Smooth muscle cell (in vitro differentiated cells): ENCODE data around the gene CAPZB. TPM values are rescaled to one million over a fixed set of nuclear protein-coding genes. Genes with fewer than 3 reads are reported as not detected.
A peak's percentile ranks its signal among the peaks of the same experiment; 100 is the strongest.

Experiments used
- DNase-seq: peaks from one replicate; lab custom pipeline; 2025; ENCODE audit not compliant: unreplicated experiment; lab: John Stamatoyannopoulos, UW
- H2AFZ ChIP-seq: fragments of 200-600 bp; sonication (generic); 2 replicates; pipeline ENCODE4 v1.6.0; 2016; ENCODE audit warnings: antibody characterized with exemption, low read depth, mild to moderate bottlenecking
- H3F3A ChIP-seq: fragments of 200-600 bp; sonication (generic); 2 replicates; pipeline ENCODE4 v1.6.0; 2017; ENCODE audit warnings: antibody characterized with exemption, low read depth
- H3K27ac ChIP-seq: fragments of 200-600 bp; sonication (generic); 2 replicates; pipeline ENCODE4 v1.5.1; 2016; ENCODE audit warnings: low read depth, mild to moderate bottlenecking
- H3K27me3 ChIP-seq: fragments of 200-600 bp; sonication (generic); 2 replicates; pipeline ENCODE4 v1.6.1; 2016; ENCODE audit warnings: low read depth, mild to moderate bottlenecking
- H3K36me3 ChIP-seq: fragments of 200-600 bp; sonication (generic); 2 replicates; pipeline ENCODE4 v1.5.1; 2016; ENCODE audit warnings: low read depth
- H3K4me1 ChIP-seq: fragments of 200-600 bp; sonication (generic); 2 replicates; pipeline ENCODE4 v1.5.1; 2016; ENCODE audit warnings: low read depth
- H3K4me2 ChIP-seq: fragments of 200-600 bp; sonication (generic); 2 replicates; pipeline ENCODE4 v1.6.0; 2016; ENCODE audit warnings: mild to moderate bottlenecking
- H3K4me3 ChIP-seq: fragments of 200-600 bp; sonication (generic); 2 replicates; pipeline ENCODE4 v1.5.1; 2016; ENCODE audit warnings: mild to moderate bottlenecking
- H3K79me2 ChIP-seq: fragments of 200-600 bp; sonication (generic); 2 replicates; pipeline ENCODE4 v1.6.0; 2016; ENCODE audit warnings: low read depth, mild to moderate bottlenecking
- H3K9ac ChIP-seq: fragments of 200-600 bp; sonication (generic); 2 replicates; pipeline ENCODE4 v1.6.0; 2016; ENCODE audit warnings: low read depth
- H3K9me3 ChIP-seq: fragments of 200-600 bp; sonication (generic); replicated peaks from 2 replicates; pipeline ENCODE4 v1.5.1; 2016; ENCODE audit warnings: low read depth
- H4K20me1 ChIP-seq: fragments of 200-600 bp; sonication (generic); 2 replicates; pipeline ENCODE4 v1.6.0; 2016; ENCODE audit warnings: low read depth
- WGBS: methylation state at CpG from one replicate; pipeline ENCODE4 v1.1.7; 2016; ENCODE audit warnings: low lambda C conversion rate; 5-methylcytosine and 5-hydroxymethylcytosine counted together
- polyA plus RNA-seq: library from polyadenylated mRNA; unstranded; fragments of >200 nt; fragmentation: Nextera tagmentation; extraction: Ambion mirVana; gene quantifications from 2 replicates; pipeline ENCODE4 v1.2.1, GENCODE V29; 2016
- total RNA-seq: library from RNA; depleted of rRNA; stranded (reverse); fragments of >200 nt; gene quantifications from 2 replicates; pipeline ENCODE4 v1.2.3, GENCODE V29; 2014
- TF ChIP-seq, protein P1 (sequence below): fragments of 200-600 bp; sonication (generic); IDR thresholded peaks from 2 replicates; pipeline ENCODE4 v1.5.1; 2017; ENCODE audit warnings: borderline replicate concordance, mild to moderate bottlenecking, antibody characterized with exemption; ENCODE audit not compliant: insufficient read depth, poor library complexity, severe bottlenecking

Gene CAPZB
- total and polyA plus RNA-seq, 2 experiments from 2014 or later, result 205 to 405 TPM

DNA sequence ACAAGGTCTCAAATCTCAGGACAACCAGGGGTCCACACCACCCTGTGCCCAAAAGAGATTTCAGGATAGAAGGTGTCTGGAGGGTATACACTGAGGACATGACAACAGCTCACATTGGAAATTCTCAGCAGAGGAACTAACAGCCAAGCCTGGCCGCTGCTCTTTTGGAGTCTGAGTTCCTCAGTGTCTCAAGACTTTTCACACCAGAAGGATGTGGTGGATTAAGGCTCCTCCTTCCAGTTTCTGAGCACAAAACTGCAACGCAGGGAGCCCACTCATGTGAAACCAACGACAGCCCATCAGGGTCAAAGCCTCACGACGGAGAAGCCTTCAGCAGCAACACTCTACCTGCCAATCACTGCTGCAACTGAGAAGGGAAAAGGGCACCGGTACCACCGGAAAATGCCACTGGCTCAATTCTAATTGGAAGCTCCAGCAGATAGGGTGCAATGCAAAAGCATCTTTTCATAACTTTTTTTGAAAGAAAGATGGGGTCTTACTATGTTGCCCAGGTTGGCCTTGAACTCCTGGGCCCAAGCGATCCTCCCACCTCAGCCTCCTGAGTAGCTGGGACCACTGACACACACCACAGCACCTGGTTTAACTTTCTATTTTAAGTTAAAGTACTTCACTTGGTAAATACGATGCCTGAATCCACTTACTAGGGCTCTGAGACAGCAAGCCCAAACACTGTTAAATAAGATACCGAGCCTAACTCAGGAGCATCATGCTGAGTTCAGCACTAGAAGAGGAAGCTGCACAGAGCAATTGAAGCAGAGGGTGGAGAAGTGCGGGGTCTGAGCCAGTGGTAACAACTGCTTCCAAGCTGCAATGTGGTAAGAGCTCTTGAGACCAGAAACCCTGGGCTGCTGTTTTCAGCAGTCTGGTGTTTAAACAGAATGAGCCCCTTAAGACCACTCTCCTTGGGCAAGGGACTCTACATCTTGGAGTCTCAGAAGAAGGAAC lies 7.8 kb downstream of the CAPZB start:
- TF ChIP-seq, protein P1, sequence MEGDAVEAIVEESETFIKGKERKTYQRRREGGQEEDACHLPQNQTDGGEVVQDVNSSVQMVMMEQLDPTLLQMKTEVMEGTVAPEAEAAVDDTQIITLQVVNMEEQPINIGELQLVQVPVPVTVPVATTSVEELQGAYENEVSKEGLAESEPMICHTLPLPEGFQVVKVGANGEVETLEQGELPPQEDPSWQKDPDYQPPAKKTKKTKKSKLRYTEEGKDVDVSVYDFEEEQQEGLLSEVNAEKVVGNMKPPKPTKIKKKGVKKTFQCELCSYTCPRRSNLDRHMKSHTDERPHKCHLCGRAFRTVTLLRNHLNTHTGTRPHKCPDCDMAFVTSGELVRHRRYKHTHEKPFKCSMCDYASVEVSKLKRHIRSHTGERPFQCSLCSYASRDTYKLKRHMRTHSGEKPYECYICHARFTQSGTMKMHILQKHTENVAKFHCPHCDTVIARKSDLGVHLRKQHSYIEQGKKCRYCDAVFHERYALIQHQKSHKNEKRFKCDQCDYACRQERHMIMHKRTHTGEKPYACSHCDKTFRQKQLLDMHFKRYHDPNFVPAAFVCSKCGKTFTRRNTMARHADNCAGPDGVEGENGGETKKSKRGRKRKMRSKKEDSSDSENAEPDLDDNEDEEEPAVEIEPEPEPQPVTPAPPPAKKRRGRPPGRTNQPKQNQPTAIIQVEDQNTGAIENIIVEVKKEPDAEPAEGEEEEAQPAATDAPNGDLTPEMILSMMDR, result no peak
- DNase-seq, result no peak
- H3F3A ChIP-seq, result peaks cover 3% of the 10 kb centered on the region
- no peaks in the 10 kb centered on the region for H3K36me3 ChIP-seq
- H3K4me1 ChIP-seq, result no peaks in the 10 kb centered on the region
- H2AFZ ChIP-seq, result no peak overlapping the region
- H3K9me3 ChIP-seq, result no peaks in the 10 kb centered on the region
- H3K9ac ChIP-seq, result no peak overlapping the region
- H3K27me3 ChIP-seq, result no peaks in the 10 kb centered on the region
- H3K4me3 ChIP-seq, result no peak overlapping the region
- peak overlapping the region; percentile 28 for H3K27ac ChIP-seq
- H4K20me1 ChIP-seq, result peaks cover 100% of the 10 kb centered on the region
- H3K79me2 ChIP-seq, result peaks cover 99% of the 10 kb centered on the region
- 87% methylated on average over 11 of the region's 11 CpGs for WGBS
- peak overlapping the region; percentile 18 for H3K4me2 ChIP-seq

DNA sequence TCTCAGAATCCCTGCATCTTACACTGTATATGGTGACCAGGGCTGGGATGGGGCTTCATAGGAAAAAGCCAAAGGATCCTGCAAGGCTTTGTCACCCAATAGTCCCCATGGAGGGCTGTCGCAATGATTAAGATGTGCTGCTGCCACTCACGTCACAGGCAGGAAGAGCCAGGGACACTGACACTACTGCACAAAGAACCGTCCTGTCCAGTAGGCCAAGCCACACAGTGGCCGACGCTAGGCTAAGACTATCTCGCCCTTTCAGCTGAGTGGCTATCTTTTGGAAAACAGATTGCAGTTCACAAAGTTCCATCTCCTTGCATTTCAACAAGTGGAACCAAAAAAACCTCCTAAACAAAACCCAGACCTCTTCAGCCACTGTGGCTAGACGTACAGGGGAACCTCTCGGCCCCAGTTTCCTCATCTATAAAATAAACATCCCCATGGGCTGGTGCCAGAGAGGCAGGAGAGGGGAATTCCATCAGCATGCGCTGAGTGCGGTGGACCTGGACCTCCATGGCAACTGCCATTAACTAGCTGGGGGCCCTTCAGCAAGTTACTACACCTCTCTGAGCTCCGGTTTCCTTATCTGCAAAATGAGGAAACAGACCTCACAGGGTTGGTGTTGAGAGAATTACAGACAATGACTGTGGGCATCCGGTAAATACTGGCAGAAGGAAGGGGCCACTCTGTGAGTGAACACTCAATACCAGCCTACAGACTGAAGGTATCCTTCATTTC lies 8.7 kb downstream of the CAPZB start:
- Histone ChIP-seq H3K4me2 (peak overlapping the region; percentile 18), H3K79me2 (peaks cover 99% of the 10 kb centered on the region), H3K27me3 (no peaks in the 10 kb centered on the region), H3K9me3 (no peaks in the 10 kb centered on the region), H3K4me1 (no peaks in the 10 kb centered on the region), H3F3A (peaks cover 3% of the 10 kb centered on the region), H3K36me3 (no peaks in the 10 kb centered on the region), H3K27ac (peak overlapping the region; percentile 13), H3K9ac (no peak overlapping the region), H2AFZ (no peak overlapping the region), H3K4me3 (no peak overlapping the region), H4K20me1 (peaks cover 100% of the 10 kb centered on the region)
- 63% methylated on average over 12 of the region's 12 CpGs for WGBS
- TF ChIP-seq, protein P1, result no peak
- DNase-seq, result no peak

DNA sequence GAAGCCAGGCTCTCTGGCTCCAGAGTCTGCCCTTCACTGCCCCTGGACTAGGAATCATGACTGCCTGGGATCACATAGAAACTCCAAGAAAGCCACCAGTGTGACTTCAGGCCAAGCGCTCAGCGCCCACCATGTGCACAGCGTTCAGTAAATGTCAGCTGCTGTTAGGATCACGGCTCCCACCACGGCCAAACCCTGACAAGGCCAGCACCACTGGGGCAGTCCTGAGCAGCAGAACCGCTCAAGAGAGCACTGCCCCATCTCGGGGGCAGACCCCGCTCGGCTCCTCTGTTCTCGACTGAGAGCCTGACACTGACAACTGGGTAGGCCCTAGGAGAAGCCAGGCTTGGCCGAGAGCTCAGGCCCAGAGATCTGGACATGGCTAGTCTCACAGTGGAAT lies 10.0 kb downstream of the CAPZB start:
- TF ChIP-seq, protein P1, result no peak
- Histone ChIP-seq H3K27ac (no peak overlapping the region), H3K9ac (no peak overlapping the region), H3K4me1 (no peaks in the 10 kb centered on the region), H3K4me3 (no peak overlapping the region), H4K20me1 (peaks cover 100% of the 10 kb centered on the region), H3F3A (peaks cover 3% of the 10 kb centered on the region), H3K36me3 (no peaks in the 10 kb centered on the region), H3K27me3 (no peaks in the 10 kb centered on the region), H3K4me2 (no peak overlapping the region), H3K79me2 (peaks cover 99% of the 10 kb centered on the region), H3K9me3 (no peaks in the 10 kb centered on the region), H2AFZ (no peak overlapping the region)
- no peak for DNase-seq
- WGBS, result 98% methylated on average over 11 of the region's 11 CpGs
